IPS-NIHi11 (cell line): ENCODE data around the gene KDM2B.
"Not testable (repeated sequence)": the region's sequence is repeated elsewhere in the genome, so short reads cannot be mapped to it uniquely, and the experiment has no call there.

Experiments used
- DNase-seq: peaks from one replicate; pipeline ENCODE4 v3.0.0; 2012; ENCODE audit warnings: mixed read lengths, low spot score

The KDM2B gene

GRCh38 chr12:121384891-121385290 is 195.9 kb downstream of the KDM2B start:
- not testable (repeated sequence) for DNase-seq

- no peak for DNase-seq
Observed at GRCh38 chr12:121383601-121384021, 197.2 kb downstream of the KDM2B start.

- DNase-seq: no peak
Observed at GRCh38 chr12:121379945-121380344, 200.9 kb downstream of the KDM2B start.
